Fibroblast of skin of scalp (primary cell): ENCODE data around the gene RNU5D-1.
"Not testable (repeated sequence)": the region's sequence is repeated elsewhere in the genome, so short reads cannot be mapped to it uniquely, and the experiment has no call there.

ENCODE experiments used
- DNase-seq: peaks from one replicate; pipeline ENCODE4 v3.0.0-alpha.2; 2013

The RNU5D-1 gene

DNA sequence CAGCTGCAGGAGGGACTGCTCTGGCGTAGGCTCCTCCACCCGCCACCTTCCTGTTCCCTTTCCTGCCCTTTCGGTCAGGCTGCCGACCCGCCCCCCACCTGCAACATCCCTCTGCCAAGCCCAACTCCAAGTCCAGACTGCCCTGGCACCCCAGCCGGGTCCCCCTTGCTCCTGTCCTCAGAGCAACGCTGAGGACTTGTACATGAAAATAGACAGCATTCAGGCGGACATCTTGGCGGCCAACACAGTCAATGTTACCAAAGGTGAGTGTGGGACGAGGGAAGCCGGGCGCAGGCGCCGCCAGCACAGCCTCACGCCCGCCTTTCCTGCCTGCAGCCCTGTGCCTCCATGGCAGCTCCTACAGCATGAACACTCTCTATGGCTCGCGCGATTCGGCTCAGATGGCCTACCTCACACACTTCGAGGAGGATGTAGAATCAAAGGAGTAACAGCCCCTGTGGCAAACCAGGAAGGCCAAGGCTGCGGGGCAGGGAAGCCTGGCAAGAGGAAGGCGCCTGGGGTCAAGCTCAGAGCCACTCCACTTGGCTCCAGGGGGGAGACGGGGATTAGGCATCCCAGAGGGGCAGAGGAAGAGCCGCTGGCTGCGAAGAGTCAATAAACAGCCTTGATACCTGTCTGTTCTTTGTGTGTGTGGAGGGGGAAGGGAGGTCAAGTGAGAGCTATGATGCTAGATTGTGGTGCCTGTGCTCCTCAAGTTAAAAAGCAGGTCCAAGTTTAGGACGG lies 5.8 kb downstream of the RNU5D-1 start:
- DNase-seq, result no peak

DNA sequence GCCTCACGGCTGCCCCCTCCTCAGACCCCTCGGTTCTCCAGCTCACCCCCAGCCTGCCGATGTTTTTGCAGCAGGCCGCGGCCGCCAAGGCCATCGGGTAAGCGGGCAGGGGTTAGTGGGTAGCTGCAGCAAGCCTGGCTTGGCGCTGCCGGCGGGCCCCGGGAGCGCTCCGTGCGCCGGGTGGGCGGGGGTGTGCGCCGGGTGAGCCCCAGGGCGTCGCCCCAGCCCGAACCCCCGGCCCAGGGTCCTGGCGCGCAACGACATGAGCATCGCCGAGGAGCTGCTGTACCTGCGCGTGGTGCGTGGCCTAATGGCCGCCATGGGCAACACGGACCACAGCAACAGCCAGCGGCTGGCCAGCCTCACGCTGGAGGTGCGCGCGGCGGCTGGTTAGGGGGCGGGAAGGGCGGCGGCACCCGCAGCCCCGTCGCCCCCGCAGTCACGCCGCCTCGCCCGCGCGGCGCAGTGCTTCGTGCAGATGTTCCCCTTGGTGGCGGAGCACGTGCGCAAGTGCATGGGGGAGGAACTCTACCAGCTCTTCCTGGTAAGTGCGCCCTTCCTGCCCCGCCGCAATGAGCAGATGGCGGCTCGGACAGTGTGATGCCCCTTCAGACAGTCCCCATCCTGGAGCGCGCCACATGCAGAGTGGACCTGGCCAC lies 6.5 kb downstream of the RNU5D-1 start:
- DNase-seq, result no peak

DNA sequence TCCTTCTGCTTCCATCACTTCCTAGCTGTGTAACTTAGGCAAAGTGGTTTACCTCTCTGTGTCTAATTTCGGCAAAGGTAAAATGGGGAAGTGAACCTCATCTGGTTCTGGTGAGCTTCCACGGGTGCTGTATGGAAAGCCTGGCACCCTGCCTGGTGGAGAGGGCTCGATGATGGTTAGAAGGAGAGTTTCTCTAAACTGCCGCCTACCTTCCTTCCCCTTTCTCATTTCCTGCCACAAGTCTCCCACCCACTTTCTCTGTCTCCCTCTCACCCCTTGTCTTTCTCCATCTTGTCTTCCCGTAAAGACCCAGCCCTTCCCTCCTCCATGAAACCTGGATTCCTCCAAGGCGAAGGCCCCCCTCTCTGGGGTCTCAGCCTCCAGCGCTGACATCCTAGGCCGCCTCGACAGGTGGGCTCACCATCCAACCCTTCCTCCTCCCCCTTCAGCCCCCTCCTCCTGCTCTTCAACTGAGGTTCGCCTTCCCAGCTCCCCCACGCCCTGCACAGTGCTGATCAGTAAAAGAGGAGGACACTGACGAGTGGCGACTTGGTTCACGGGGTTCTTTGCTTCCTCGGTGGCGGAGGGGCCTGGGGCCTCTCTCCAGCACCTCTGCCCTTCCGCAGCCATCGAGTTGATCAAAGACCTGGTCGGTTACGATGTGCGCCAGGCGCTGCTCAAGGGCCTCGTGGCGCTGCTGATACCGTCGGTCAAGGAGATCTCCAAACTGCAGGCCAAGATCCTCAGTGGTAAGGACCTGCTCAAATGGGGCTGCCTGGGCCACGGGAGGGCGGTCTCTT lies 7.3 kb downstream of the RNU5D-1 start:
- no peak for DNase-seq

DNA sequence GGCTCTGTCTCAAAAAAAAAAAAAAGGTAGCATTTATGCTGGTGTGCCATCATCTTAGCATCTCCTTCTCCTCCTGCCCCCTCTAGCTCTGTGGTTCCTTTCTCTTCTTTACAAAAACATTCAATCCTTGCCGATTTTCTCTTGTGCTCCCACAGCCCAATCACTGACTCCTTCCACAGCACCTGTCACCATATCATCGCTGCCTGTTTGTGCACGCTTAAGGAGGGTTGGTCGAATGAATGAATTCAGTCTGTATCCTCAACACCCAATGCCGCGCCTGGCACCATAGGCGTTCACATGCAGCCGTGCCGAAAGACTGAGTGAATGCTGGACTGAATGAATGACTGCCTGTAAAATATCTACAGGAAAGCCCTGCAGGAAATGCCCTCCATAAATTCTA lies 7.9 kb downstream of the RNU5D-1 start:
- DNase-seq, result no peak

DNA sequence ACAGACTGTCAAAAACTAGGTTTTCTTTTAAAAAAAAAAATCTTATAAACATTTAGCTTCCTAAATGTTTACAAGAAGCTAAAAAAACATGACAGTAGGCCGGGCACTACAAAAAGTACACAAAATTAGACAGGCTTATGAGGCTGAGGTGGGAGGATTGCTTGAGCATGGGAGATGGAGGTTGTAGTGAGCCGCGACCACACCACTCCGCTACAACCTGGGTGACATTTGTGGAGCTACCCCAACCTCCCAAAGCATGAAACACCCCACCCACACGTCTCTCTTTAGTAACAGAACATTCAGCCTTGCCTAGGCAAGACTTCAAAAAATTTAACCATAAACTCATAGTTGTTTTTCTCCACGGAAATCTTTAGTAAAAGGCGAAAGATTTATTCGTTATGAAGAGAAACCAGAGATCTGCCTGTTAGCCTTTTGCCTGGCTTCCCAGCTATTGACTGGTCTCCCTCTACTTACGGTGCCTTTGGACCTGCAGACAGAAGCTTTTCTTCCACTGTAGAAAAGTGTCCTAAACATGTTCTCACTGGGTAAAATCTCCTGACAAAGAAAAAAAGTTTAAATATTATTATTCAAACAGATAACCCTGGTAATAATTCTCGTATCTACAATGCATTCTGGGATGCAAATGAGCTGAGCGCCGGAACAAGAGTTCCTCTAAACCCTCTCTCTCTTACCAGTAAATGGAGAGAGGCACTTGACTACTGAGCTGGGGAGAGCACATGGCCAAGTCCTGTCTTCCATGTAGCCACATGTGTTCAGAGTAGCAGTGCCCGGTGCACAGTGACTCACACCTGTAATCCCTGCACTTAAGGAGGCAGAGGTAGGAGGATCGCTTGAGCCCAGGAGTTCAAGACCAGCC lies 9.2 kb downstream of the RNU5D-1 start:
- DNase-seq, result peak; percentile 88

DNA sequence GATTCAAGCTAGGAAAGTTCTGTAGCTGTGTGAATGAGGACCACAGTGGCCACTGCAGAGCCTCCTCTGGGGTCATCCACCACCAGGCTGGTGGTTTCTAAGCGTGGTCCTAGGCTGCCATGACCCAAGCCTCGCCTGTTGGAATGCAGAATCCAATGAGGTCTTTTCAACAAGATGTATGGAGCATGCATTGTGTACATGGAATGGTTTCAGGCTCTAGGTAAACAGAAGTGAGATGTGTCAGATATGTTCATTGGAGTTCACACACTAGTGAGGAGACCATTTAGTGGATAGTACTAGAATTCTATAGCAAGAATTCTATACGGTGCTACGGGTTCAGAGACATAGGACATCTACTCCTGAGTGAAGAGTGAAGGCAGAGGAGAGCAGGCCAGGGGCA lies 10.7 kb downstream of the RNU5D-1 start:
- no peak for DNase-seq

DNA sequence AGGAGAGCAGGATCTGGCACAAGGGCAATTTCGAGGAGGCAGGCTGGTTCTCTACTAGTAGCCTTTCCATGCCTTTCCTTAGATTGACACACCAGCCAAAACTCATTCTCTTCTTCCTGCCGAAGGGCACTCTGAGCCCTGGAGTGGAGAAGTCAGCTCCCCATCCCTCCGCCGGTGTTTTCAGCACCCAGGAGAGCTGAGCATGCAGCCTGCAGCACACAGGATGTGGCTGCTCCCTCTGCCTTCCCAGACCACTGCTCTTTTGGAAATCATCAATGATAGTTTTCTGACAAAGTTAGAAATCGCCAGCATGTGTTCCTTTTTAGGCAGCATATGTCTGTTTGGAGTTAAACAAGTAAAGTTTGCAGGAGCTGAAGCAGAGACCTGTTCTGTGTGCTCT lies 11.7 kb downstream of the RNU5D-1 start:
- no peak for DNase-seq

DNA sequence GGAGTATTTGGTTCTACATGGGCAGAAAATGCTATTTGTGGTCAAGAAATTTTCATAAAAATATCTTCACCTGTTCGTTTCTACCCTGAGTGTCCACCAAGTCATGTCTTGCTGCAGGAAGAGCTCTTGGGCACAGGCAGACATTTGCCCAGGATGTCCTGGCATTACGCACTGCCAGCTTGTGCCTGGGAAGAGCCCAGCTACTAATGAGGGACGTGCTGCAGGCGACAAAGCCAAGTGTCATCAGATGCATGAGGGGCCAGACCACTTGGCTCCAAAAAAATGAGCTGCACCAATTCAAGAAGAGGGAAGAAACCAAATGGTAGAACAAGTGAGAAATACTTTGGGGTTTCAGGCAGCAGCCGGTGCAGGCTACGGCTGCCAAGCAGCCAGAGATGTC lies 12.9 kb downstream of the RNU5D-1 start:
- no peak for DNase-seq

DNA sequence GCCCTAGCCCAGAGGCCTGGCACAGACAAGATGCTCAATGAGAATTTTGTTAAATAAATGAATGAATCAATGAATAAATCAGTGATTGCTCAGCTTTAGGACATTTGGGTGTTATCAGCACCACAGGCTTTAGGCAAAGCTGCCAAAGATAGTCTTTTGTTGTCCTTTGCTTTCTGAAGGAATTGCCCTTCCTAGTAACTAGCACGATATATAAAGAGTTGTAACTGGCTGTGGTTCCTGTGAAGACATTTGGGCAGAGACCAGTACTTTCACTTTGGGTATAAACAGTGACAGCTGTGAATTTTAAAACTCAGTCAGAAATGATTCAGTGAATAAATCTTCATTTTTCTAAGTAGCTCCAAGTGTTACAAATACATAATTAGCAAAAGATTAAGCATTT lies 13.3 kb downstream of the RNU5D-1 start:
- no peak for DNase-seq

DNA sequence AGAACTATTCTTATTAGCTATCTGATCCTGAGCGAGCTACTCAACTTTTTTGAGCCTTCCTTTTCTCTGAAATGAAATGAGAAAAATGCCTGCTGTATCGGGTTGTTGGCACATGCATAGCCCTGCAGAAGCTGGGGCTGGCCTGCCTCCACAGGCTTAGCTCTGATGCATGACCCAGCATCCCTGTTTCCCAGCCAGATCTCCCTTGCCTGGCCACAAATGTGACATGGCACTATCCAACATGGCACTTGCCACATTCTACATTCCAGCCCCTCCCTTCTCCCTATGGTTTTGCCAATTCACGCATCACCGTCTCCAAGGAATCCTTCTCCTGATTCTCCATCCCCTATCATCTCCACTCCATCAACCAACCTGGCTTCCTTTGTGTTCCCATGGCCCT lies 13.8 kb downstream of the RNU5D-1 start:
- no peak for DNase-seq

DNA sequence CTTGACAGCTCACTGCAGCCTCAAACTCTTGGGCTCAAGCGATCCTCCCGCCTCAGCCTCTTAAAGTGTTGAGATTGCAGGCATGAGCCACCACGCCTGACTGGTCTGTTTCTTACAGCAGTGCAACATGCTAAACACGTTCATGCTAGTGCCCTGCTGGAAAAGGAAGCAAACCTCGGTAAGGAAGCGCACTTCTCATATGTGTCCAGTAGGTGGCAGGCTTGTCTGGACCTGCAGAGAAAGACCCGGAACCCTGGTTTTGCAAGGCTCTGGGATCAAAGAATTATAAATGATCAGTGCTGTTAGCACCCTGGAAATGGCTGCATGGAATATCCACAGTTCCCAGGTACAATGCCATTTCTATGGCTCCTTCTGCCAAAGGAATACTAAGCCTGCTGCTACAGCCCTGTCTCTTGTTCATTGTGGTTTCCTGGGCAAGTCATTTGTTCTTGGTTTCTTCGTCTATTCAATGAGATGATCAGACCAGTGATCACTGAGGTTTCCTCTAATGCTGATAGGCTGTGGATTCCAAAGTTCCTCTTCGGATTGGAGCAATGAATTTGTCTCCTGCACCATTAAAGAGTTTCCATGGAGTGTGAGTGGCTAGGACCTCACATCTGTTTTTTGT lies 15.9 kb downstream of the RNU5D-1 start:
- DNase-seq, result peak; percentile 68

DNA sequence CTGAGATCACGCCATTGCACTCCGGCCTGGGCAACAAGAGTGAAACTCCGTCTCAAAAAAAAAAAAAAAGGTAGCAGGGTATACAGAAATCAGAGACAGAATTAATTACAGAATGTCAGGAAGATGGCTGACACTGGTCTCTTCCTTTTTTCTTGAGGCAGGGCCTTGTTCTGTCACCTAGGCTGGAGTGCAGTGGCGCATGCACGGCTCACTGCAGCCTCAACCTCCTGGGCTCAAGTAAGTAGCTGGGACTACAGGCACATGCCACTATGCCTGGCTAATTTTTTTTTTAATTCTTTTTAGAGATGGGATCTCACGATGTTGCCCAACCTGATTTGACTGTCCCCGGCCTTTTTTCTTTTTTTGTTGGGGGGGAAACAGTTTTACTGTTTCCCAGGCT lies 16.4 kb downstream of the RNU5D-1 start:
- no peak for DNase-seq

DNA sequence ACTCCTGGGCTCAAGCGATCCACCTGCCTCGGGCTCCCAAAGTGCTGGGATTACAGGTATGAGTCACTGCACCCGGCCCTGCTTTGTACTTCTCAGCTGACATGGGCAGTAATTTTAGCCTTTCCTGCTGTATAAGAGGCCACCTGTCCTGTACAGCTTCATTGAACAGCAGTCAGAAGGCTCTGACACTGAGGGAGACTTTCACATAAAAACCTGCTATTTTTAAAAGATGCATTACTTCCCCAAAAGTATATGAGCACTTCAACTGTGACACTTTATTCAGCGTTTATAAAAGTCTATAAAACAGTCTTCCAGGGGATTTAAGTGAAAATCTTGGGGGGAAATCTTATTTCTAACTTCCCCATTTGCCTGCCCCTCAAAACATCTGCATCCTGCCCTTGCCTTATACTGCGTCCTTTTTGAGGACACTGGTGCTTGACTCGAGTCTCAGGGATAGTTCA lies 17.6 kb downstream of the RNU5D-1 start:
- DNase-seq, result no peak

DNA sequence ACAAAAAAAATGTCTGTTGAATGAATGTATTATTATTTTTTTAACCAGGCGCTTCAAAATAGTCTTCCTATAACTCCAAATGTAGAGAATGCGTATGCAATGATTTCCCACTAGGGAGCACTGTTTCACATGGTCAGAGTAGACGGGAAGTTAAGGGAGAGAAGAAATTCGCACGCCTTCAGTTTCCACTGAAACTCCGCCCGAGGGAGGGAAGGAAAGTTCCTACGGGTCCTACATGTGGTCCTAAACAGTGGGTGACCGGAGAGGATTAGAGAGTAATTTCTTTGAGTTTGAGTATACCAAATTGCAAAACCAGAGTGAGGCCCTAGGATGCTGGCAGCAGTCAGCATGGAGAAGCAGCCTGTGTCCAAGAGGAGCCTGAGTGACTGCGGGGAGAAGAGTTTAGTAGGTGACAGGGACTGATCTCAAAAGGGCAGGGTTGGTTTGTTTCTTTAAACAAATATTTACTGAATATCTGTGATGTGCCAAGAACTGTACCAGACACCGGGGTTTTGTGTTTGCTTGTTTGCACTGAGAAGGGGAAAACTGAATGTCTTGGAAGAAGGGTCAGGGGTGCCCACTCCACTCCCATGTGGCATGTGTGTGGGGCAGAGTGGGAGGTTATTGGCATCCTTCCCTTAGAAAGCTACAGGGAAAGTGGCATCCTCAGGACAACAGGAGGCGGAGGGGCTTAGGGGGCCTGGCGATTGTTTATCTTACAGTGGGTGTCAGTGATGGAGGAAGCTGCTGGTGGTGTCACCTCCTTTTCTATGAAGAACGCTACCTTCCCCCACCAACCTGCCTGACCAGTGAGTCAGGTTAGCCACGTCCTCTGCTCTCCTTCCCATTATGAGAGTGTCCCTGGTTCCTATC lies 22.8 kb downstream of the RNU5D-1 start:
- DNase-seq, result peak; percentile 61

DNA sequence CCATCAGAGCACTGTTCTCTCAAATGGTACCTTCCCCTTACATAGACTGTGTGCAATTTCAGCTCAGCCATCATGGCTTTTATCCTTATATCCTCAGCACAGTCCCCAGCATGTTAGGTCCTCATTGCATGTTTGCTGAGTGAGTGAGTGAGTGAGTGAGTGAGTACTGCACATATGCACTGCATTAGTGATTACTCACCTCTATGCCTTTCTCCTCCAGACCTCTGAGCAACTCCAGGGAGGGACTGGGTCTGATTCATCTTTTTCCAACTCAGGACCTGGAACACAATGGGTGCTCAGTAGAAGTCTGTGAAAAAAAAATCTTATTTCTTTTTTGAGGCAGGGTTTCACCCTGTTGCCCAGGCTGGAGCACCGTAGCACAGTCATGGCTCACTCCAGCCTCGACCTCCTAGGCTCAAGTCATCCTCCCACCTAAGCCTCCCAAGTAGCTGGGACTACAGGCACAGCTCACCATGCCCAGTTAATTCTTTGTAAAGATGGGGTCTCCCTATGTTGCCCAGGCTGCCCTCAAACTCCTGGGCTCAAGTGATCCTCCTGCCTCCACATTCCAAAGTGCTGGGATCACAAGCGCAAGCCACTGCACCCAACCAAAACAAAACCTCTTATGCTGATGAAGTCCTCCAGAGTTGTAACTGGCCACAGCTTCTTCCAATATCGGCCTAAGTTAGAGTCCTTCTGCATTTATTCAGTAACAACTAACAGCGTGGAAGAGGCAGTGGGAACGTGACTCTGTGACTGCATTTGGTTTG lies 23.7 kb downstream of the RNU5D-1 start:
- peak; percentile 89 for DNase-seq

DNA sequence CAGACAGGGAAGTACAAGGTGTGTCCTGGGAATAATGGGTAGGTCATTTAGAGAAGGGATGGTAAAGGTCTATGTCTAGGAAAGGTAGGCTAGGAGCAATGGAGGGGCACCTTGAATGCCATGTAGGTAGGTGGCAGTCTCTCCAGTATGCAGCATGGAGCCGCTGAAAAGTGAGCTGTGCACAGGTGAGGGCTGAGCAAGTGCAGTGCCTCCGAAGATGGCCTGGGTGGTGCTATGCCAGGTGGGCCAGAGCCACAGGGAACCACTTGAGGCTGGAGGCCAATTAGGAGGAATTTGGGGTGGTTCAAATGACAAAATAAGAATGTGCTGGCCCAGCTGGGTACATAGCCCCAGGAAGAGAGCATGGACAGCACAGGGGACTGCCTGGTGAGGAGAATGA lies 25.0 kb downstream of the RNU5D-1 start:
- DNase-seq, result no peak

DNA sequence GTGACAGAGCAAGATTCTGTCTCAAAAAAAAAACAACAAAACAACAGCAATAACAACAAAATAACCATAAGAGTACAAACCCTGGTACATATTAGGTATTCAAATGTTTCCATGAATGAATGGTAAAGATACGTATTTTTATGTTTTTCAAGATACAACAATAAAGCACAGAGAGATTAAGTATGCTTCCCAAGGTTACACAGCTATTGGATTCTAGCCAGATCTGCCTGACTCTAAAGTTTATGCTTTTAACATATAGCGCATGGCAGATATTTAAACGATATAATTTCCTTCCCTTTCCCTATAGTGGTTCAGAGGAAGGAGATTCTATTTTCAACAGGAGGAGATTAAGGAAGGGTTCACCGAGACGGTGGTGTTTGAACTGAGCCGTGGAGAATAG lies 25.5 kb downstream of the RNU5D-1 start:
- DNase-seq, result no peak

DNA sequence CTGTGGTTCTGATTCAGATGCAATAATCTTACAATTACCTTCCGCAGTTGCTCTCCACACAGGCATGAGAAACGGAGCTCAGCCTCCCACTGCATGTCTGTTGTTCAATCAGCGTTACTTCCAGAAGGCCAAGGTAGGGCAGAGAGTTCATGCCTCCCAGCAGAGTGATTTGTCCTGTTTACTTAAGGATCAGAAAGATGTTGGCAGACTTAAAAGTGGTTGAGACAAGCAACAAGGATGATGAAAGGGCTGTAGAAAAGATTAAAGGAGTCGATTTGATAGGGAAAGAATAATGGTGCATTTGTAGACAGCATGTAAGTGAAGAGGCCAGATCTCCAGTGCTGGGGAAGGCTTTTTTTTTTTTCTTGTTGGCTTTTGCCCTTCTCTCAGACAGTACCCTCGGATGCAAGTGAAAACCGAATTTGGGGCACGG lies 29.8 kb downstream of the RNU5D-1 start:
- DNase-seq, result no peak

DNA sequence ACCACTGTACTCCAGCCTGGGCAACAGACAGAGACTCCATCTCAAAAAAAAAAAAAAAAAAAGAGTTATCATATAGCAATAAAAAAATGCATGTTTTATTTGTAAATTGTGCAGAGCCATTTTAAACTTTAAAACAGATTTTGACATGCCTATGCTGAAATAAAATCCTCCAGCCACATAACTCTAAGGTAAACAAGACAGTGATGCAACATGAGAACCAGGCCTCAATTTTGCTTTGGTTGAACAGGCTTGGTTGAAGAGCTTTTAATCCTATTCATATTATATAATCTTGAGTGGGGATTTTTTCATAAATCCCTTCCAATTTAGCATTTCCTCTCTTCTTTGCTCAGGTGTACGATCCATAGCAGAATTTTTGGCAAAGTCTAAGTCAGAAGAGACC lies 30.4 kb downstream of the RNU5D-1 start:
- no peak for DNase-seq

DNA sequence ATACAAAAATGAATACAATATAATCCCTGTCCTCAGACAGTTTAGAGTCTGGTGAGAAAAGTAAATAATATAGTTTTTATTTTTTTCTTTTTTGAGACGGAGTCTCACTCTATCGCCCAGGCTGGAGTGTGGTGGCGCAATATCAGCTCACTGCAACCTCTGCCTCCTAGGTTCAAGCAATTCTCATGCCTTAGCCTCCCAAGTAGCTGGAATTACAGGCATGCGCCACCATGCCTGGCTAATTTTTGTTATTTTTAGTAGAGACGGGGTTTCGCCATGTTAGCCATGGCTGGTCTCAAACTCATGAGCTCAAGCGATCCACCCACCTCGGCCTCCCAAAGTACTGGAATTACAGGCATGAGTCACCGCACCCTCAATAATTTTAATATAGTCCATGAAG lies 31.6 kb downstream of the RNU5D-1 start:
- not testable (repeated sequence) for DNase-seq
